ENCODE results near the gene CAMSAP2.
"Not testable (repeated sequence)": the region's sequence is repeated elsewhere in the genome, so short reads cannot be mapped to it uniquely, and the experiment has no call there.

Gene CAMSAP2

GRCh38 chr1:200786788-200787187 lies 48.1 kb downstream of the CAMSAP2 start:
- no peak for DNase-seq

- DNase-seq: no peak
Measured at GRCh38 chr1:200787896-200788387, 49.2 kb downstream of the CAMSAP2 start.

GRCh38 chr1:200791012-200791411 lies 52.3 kb downstream of the CAMSAP2 start:
- DNase-seq: not testable (repeated sequence)

GRCh38 chr1:200793677-200794076 lies 55.0 kb downstream of the CAMSAP2 start:
- DNase-seq: no peak

- DNase-seq: no peak
Measured at GRCh38 chr1:200794506-200795065, 55.9 kb downstream of the CAMSAP2 start.

- DNase-seq: no peak
Measured at GRCh38 chr1:200795156-200795555, 56.5 kb downstream of the CAMSAP2 start.

- no peak for DNase-seq
Measured at GRCh38 chr1:200802042-200802441, 63.3 kb downstream of the CAMSAP2 start.

GRCh38 chr1:200802865-200803512 lies 64.3 kb downstream of the CAMSAP2 start:
- DNase-seq: peak; percentile 86

- DNase-seq: no peak
Measured at GRCh38 chr1:200805719-200806118, 67.0 kb downstream of the CAMSAP2 start.

- no peak for DNase-seq
Measured at GRCh38 chr1:200808846-200809245, 70.2 kb downstream of the CAMSAP2 start.

GRCh38 chr1:200811704-200812103 lies 73.0 kb downstream of the CAMSAP2 start:
- DNase-seq: no peak

- DNase-seq: not testable (repeated sequence)
Measured at GRCh38 chr1:200816624-200817224, 78.0 kb downstream of the CAMSAP2 start.

- DNase-seq: no peak
Measured at GRCh38 chr1:200818248-200818647, 79.6 kb downstream of the CAMSAP2 start.

- DNase-seq: no peak
Measured at GRCh38 chr1:200819726-200820125, 81.0 kb downstream of the CAMSAP2 start.

GRCh38 chr1:200831091-200831490 lies 92.4 kb downstream of the CAMSAP2 start:
- no peak for DNase-seq

GRCh38 chr1:200834383-200834782 lies 95.7 kb downstream of the CAMSAP2 start:
- no peak for DNase-seq

GRCh38 chr1:200836213-200836612 lies 97.5 kb downstream of the CAMSAP2 start:
- DNase-seq: no peak

GRCh38 chr1:200837931-200838571 lies 99.4 kb downstream of the CAMSAP2 start:
- DNase-seq: peak; percentile 65

- no peak for DNase-seq
Measured at GRCh38 chr1:200838676-200839445, 100.2 kb downstream of the CAMSAP2 start.

GRCh38 chr1:200845360-200845759 lies 106.7 kb downstream of the CAMSAP2 start:
- DNase-seq: no peak

GRCh38 chr1:200846398-200846797 lies 107.7 kb downstream of the CAMSAP2 start:
- DNase-seq: no peak

GRCh38 chr1:200849430-200849829 lies 110.7 kb downstream of the CAMSAP2 start:
- no peak for DNase-seq

GRCh38 chr1:200850554-200850953 lies 111.9 kb downstream of the CAMSAP2 start:
- no peak for DNase-seq
